ENCODE results near the gene STAT4.

DNA sequence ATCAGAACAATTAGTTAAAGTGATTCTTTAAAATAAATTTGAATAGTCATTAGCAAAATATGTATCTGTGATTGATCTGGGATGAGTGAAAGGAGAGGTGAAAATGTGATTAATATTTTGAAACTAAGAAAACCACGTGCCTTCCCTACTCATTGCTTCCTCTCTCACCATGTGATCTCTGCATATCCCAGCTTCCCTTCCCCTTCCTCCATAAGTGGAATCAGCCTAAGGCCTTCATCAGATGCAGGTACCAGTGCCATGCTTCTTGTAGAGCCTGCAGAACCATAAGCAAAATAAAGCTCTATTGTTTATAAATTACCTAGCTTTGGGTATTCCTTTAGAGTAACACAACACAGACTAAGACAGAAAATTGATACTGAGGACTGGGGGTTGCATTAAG lies 125.7 kb downstream of the STAT4 start:
- TF ChIP-seq EP300 (IDR thresholded peaks at IDR 0.05; ENCODE audit: low read depth) (no peak), POLR2AphosphoS5 (IDR thresholded peaks at IDR 0.05) (no peak)
- TF ChIP-seq, protein P1, sequence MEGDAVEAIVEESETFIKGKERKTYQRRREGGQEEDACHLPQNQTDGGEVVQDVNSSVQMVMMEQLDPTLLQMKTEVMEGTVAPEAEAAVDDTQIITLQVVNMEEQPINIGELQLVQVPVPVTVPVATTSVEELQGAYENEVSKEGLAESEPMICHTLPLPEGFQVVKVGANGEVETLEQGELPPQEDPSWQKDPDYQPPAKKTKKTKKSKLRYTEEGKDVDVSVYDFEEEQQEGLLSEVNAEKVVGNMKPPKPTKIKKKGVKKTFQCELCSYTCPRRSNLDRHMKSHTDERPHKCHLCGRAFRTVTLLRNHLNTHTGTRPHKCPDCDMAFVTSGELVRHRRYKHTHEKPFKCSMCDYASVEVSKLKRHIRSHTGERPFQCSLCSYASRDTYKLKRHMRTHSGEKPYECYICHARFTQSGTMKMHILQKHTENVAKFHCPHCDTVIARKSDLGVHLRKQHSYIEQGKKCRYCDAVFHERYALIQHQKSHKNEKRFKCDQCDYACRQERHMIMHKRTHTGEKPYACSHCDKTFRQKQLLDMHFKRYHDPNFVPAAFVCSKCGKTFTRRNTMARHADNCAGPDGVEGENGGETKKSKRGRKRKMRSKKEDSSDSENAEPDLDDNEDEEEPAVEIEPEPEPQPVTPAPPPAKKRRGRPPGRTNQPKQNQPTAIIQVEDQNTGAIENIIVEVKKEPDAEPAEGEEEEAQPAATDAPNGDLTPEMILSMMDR (IDR thresholded peaks at IDR 0.05) = no peak

Data from transverse colon (tissue), 4 donors.